Astrocyte of the spinal cord (primary cell): ENCODE results near the gene KLF6.
A peak's percentile ranks its signal among the peaks of the same experiment; 100 is the strongest.

Experiments used
- DNase-seq: peaks from one replicate; pipeline ENCODE4 v3.0.0; 2011; ENCODE audit warnings: low read depth, low spot score
- H3K4me3 ChIP-seq: 2 replicates; pipeline ENCODE4 v1.5.1; 2011; ENCODE audit warnings: low read depth, mild to moderate bottlenecking, low read length, moderate library complexity
- CTCF ChIP-seq: IDR thresholded peaks from 2 replicates; pipeline ENCODE4 v1.5.1; 2012; ENCODE audit warnings: low read depth, mild to moderate bottlenecking, low read length, inconsistent platforms
- in situ Hi-C: cut with HindIII; loops from 2 replicates; pipeline ENCODE4 v1.10.0; 2017; ENCODE audit warnings: low sequenced_read_pairs

KLF6 gene

GRCh38 chr10:3754727-3755439 lies 30.1 kb downstream of the KLF6 start:
- no peak for TF ChIP-seq CTCF
- in situ Hi-C loops, result no loop called here
- peak; percentile 84 for DNase-seq
- no peak overlapping the region for H3K4me3 ChIP-seq

GRCh38 chr10:3750854-3751253 lies 34.2 kb downstream of the KLF6 start:
- no peak for DNase-seq
- H3K4me3 ChIP-seq, result no peak overlapping the region
- TF ChIP-seq CTCF, result no peak
- in situ Hi-C loops, result no loop called here

- in situ Hi-C loops, result no loop called here
- H3K4me3 ChIP-seq, result no peak overlapping the region
- no peak for TF ChIP-seq CTCF
- peak; percentile 49 for DNase-seq
These were observed 34.8 kb downstream of the KLF6 start for GRCh38 chr10:3750006-3750816.

GRCh38 chr10:3749600-3749999 lies 35.4 kb downstream of the KLF6 start:
- no peak overlapping the region for H3K4me3 ChIP-seq
- DNase-seq, result peak; percentile 55
- in situ Hi-C loops, result no loop called here
- no peak for TF ChIP-seq CTCF

- in situ Hi-C loops, result no loop called here
- DNase-seq, result no peak
- TF ChIP-seq CTCF, result no peak
These were observed 36.0 kb downstream of the KLF6 start for GRCh38 chr10:3749011-3749410.

GRCh38 chr10:3748484-3748883 lies 36.5 kb downstream of the KLF6 start:
- no peak for TF ChIP-seq CTCF
- no peak overlapping the region for H3K4me3 ChIP-seq
- no peak for DNase-seq
- in situ Hi-C loops, result no loop called here

More at GRCh38 chr10:3749011-3749410, 36.0 kb downstream of the KLF6 start:
- no peak overlapping the region for H3K4me3 ChIP-seq
